Mammary epithelial cell (primary cell): ENCODE data around the gene P2RX1.
"Not testable (repeated sequence)": the region's sequence is repeated elsewhere in the genome, so short reads cannot be mapped to it uniquely, and the experiment has no call there.

ENCODE experiments used
- CTCF ChIP-seq, 2 donors: IDR thresholded peaks in 1 of 2; conservative IDR thresholded peaks in 1 of 2; 2 replicates each; pipeline ENCODE4 v1.5.1; 2011 to 2012; ENCODE audit warnings: inconsistent platforms in 2 of 2, low read length in 2 of 2, mild to moderate bottlenecking in 2 of 2, control low read depth in 1 of 2, low read depth in 1 of 2; ENCODE audit not compliant: insufficient read depth in 1 of 2; ENCODE audit errors: extremely low read depth in 1 of 2
- EZH2 ChIP-seq: IDR thresholded peaks from 2 replicates; pipeline ENCODE4 v1.6.1; 2012; ENCODE audit warnings: low read length, inconsistent platforms, borderline replicate concordance

- not testable (repeated sequence) for TF ChIP-seq CTCF (conservative IDR thresholded peaks at IDR 0.05 in 1 of 2, IDR thresholded peaks at IDR 0.05 in 1 of 2; ENCODE audit: extremely low read depth in 1 of 2, insufficient read depth in 1 of 2, low read depth in 1 of 2, low read length in 2 of 2); EZH2
These were observed 62.1 kb downstream of the P2RX1 start for GRCh38 chr17:3854204-3854603.
